DND-41 (cell line): Measurements from ENCODE around the gene LMF1.

Experiments used
- CTCF ChIP-seq: IDR thresholded peaks from 2 replicates; pipeline ENCODE4 v1.5.1; 2012; ENCODE audit warnings: borderline replicate concordance, low read length, moderate library complexity, mild to moderate bottlenecking; ENCODE audit not compliant: poor library complexity, severe bottlenecking; ENCODE audit errors: extremely low read depth
- EZH2 ChIP-seq: IDR thresholded peaks from 3 replicates; pipeline ENCODE4 v1.6.1; 2012; ENCODE audit warnings: borderline replicate concordance, low read depth, mild to moderate bottlenecking, moderate library complexity, low read length, inconsistent platforms; ENCODE audit not compliant: severe bottlenecking

- TF ChIP-seq CTCF: no peak
- no peak for TF ChIP-seq EZH2
These were observed 48.7 kb downstream of the LMF1 start for GRCh38 chr16:922051-922450.
